ENCODE measurements around the gene CNTN4.

DNA sequence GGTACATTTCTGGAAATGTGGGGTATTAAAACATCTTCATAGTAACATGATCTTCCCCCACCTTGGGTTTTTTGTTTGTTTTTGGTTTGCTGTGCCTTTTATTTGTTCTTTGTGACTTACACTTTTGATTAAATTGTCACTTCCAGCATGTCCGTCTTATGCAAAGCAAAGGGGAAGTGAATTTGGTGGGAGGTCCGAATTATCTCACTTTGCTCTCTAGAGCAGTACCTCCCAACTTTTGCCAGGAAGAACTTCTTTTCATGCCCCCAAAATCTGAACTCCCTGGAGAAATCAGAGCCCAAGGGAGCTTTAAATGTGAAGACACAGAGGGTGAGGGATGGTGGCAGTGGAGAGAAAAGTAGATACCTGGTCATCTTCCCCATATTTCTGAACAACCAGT lies 838.4 kb downstream of the CNTN4 start:
- TF ChIP-seq CTCF (IDR thresholded peaks at IDR 0.05; ENCODE audit: borderline replicate concordance, extremely low read depth, low read length, poor library complexity, severe bottlenecking) (no peak), EZH2 (IDR thresholded peaks at IDR 0.05; ENCODE audit: borderline replicate concordance, low read depth, low read length, severe bottlenecking) (no peak)

Measured in DND-41 (cell line).